GM12801 (cell line): ENCODE measurements around the gene RNF220.

Experiments used
- TF ChIP-seq, protein P1 (sequence below): IDR thresholded peaks from one replicate; pipeline ENCODE4 v1.5.1; 2011; ENCODE audit warnings: control low read depth; ENCODE audit not compliant: insufficient read length; ENCODE audit errors: extremely low read depth

RNF220 gene

DNA sequence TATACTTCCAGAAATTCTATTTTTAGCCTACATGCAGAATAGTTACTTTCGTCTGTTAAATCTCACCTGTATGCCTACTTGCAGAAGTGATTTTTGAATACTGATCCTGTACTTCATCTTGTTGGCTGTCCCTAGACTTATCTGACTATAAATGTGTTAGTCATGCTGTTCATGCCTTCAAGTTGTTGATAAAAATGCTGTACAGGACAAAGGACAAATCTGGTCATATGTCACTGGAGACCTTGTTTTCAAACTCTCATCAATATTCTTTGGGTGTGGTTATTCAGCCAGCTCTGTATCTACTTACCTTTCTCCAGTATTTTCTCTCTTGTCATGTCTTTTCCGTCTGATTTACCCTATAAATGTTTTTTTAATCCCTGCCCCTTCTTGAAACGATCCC, 132.9 kb downstream of the RNF220 start:
- TF ChIP-seq, protein P1, sequence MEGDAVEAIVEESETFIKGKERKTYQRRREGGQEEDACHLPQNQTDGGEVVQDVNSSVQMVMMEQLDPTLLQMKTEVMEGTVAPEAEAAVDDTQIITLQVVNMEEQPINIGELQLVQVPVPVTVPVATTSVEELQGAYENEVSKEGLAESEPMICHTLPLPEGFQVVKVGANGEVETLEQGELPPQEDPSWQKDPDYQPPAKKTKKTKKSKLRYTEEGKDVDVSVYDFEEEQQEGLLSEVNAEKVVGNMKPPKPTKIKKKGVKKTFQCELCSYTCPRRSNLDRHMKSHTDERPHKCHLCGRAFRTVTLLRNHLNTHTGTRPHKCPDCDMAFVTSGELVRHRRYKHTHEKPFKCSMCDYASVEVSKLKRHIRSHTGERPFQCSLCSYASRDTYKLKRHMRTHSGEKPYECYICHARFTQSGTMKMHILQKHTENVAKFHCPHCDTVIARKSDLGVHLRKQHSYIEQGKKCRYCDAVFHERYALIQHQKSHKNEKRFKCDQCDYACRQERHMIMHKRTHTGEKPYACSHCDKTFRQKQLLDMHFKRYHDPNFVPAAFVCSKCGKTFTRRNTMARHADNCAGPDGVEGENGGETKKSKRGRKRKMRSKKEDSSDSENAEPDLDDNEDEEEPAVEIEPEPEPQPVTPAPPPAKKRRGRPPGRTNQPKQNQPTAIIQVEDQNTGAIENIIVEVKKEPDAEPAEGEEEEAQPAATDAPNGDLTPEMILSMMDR, result no peak

DNA sequence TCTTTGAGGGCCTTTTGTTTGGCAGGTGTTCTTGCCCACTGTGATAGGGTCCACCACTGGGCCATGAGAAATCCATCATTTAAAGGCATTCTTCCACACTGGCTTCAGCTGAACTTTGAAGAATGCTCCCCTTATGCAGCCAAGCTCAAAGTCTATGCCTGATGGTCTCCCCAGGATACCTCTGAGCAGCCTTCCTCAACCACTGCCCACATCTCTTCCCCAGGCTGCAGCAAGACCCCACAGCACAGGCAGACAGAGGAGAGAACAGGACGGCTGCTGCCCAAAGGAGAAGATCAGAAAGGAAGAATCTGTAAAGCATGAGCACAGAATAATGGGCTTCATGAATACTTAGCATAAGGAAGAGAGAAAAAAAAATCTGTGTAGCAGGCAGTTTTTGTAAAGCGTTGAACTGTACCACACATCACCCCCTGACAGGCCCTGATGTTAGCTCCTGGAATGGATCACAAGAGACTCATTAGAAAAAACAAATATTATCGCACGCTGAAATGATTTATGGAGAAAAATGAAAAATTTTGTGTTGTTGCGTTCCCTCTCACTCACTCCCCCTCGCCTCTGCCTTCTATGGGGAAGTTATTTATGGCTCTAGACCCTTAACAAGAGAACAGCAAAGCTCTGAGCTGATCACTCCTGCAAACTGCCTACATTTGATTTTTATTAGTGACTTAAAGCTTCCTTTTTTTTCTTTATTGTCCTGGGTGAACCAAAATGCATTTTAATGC, 135.1 kb downstream of the RNF220 start:
- TF ChIP-seq, protein P1, result no peak

DNA sequence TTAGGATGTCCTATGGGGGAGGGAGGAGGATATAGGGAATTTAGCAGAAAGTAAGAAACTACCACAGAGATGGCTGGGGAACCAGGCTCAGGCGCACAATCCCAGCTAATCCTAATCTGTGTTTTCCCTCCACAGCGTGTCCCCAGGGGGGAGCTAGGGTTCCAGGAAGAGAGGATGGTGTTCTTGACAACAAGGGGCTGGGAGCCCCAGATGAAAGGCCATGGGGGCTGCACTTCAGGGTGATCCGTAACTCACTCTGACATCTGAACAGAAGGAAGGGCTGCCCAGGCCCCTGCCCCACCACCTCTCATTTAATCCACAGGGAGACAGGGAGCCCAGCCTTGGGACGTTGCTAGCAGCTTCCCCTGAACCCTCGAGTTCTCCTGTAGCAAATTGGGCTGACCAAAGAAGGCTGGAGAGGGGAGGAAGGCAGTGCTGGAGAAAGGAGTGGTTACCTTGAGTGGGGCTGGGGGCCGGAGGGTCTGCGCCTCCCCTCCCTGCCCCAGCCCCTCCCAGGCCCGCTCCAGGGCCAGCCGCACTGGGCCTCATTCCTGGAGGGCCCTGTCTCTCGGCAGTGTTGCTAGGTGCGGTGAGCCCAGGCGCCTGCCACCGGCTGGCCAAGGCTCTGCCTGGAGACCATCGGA, 137.5 kb downstream of the RNF220 start:
- TF ChIP-seq, protein P1, result no peak

DNA sequence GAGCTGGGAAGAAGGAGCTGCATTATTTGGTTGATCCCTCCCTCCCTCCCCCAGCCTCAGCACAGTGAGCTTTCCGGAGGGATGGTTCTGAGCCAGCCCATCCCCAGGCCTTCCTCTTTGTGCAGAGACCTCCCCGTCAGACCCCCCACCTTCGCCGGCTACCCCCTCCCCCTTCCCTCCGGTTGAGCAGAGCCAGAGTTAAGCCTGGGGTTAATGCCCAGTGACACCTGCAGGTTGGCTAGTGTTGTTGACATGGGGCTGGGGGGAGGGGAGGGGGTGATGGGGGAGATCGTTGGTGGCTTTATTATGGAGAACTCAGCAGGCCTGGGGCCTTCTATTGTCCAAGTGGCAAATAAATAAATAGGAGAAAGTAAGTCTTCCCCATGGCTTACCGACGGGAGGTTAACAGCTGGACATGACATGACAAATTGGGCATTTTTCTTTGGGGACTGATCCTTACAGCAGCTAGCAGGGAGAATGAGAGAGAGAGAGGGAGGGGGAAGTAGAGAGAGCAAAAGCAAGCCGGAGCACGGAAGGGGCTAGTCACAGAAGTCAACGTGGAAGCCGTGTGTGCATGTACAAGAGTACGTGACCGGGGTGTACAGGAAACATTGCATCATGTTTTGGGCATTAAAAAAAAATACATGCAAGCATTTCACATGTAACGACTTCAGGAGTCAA, 138.1 kb downstream of the RNF220 start:
- TF ChIP-seq, protein P1, result no peak

DNA sequence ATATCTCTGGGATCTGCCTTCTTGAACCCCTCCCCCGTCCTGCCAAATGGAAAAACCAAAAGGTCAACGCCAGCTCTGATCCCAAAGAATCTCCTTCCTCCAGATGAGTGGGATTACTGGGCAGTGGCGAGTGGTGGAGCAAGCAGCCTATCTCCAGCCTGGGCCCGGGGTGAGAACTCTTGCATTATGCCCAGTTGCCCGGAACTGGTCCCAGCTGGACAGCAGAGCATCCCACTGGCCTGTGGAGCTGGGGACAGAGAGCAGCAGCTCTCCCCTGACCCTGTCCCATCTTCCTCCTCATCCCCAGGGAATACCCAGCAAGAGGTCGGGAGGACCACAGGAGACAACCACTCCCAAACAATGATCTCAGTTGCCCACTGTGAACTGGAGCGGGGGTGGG, 138.7 kb downstream of the RNF220 start:
- TF ChIP-seq, protein P1, result no peak

DNA sequence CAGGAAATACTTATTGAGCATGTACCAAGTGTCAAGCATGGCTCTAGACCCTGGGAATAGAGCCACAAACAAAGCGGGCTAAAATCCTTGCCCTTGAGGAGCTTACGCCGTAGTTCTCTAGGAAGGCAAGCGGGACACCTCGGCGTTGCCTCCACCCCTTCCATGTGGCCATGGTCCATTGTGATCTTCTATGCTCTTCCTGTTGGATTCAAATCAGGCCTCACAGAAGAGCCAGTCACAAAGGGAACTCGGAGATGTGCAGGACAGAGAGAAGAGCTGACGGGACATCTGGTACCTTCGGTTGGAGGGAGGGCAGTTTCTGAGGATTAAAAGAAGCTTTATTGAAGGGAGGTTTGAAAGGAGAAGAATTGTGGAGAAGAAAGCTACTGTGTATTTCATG, 139.9 kb downstream of the RNF220 start:
- TF ChIP-seq, protein P1, result no peak

DNA sequence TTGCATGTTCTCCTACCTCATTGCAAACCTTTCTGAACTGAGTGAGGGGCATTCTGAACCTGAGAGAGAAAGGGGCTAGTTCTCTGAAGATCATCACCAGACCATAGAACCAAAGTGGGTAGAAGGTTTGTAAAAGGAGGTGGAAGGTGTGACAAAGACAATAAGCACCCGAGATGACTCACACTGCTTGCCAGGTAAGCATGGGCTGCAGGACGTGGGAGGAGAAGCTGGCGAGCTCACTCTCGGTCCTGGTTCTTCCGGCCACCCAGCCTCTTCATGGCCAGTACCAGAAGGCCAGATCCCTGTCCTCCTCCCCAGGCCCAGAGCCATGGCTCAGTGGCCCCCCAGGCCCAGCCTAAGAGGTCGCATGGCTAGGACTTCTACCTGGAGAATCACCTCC, 140.9 kb downstream of the RNF220 start:
- TF ChIP-seq, protein P1, result no peak
